Aorta (tissue), 5 donors: ENCODE measurements around the gene YJU2. TPM values are rescaled to one million over a fixed set of nuclear protein-coding genes. Genes with fewer than 3 reads are reported as not detected.

Source experiments
- ATAC-seq: fragments of 200-7000 bp; cut with Tn5 transposase; one replicate; pipeline ENCODE4 v1.9.1; 2022; ENCODE audit warnings: moderate library complexity; ENCODE audit not compliant: low FRiP score
- DNase-seq, 2 donors: peaks; one replicate each; pipeline ENCODE4 v3.0.0-alpha.2; 2020
- H3K27ac ChIP-seq, 2 donors: one replicate each; pipeline ENCODE4 v1.5.1; 2013; ENCODE audit warnings: low read length in 2 of 2, mild to moderate bottlenecking in 2 of 2, moderate library complexity in 2 of 2, control low read depth in 1 of 2, inconsistent platforms in 1 of 2, low read depth in 1 of 2
- H3K27me3 ChIP-seq, 2 donors: one replicate each; pipeline ENCODE4 v1.6.1; 2013; ENCODE audit warnings: control low read depth in 1 of 2, low read length in 1 of 2, mild to moderate bottlenecking in 1 of 2, moderate library complexity in 1 of 2; ENCODE audit not compliant: insufficient read depth in 2 of 2, control insufficient read depth in 1 of 2
- H3K36me3 ChIP-seq, 2 donors: one replicate each; pipeline ENCODE4 v1.6.1; 2013; ENCODE audit warnings: control low read depth in 1 of 2, low read length in 1 of 2, mild to moderate bottlenecking in 1 of 2; ENCODE audit not compliant: insufficient read depth in 2 of 2, control insufficient read depth in 1 of 2
- H3K4me1 ChIP-seq, 2 donors: one replicate each; pipeline ENCODE4 v1.6.1; 2013; ENCODE audit warnings: low read length in 2 of 2, control low read depth in 1 of 2, mild to moderate bottlenecking in 1 of 2, moderate library complexity in 1 of 2; ENCODE audit not compliant: insufficient read depth in 2 of 2, control insufficient read depth in 1 of 2
- H3K4me3 ChIP-seq, 2 donors: one replicate each; pipeline ENCODE4 v1.5.1; 2013; ENCODE audit warnings: low read length in 2 of 2, control low read depth in 1 of 2, mild to moderate bottlenecking in 1 of 2
- H3K9me3 ChIP-seq: one replicate; pipeline ENCODE4 v1.6.1; 2013; ENCODE audit warnings: mild to moderate bottlenecking, low read length; ENCODE audit not compliant: control insufficient read depth
- WGBS, 2 donors: extraction: QIAGEN DNeasy Blood & Tissue Kit; methylation state at CpG; one replicate each; pipeline ENCODE4 v1.1.7; 2013; 5-methylcytosine and 5-hydroxymethylcytosine counted together
- intact Hi-C, 2 donors: fragments of 100-400 bp; cut with DNase I; formaldehyde crosslinking; loops; one replicate each; pipeline versions ENCODE4 v1.14.2 to v1.15.0; 2022
- long read RNA-seq, 2 donors: library from polyadenylated mRNA; unstranded; transcript quantifications; one replicate each; pipeline ENCODE4 v2.0.0, GENCODE V29; 2020 to 2021
- polyA plus RNA-seq, 2 donors: library from polyadenylated mRNA; stranded (reverse); fragments of 200-250 nt; gene quantifications; one replicate each; pipeline ENCODE4 v1.2.3, GENCODE V29; 2013
- total RNA-seq, 2 donors: library from RNA; stranded (reverse); fragmentation: NEBNext Ultra II Directional; extraction: Animal tissue kit (Norgen Biotek cat#: 25700); gene quantifications; one replicate each; pipeline ENCODE4 v1.2.1, GENCODE V29; 2021
- donor health status: healthy with polysubstance abuse.
- donor health status: Bipolar disorder and iron deficiency.
- donor health status: DM: no; HTN: no; CAD: no.
- donor health status: DM: no; HTN: no; CAD: no.
- donor health status: DM: yes; HTN: yes; CAD: no.

The YJU2 gene
- total RNA-seq: 10 to 100 TPM; 12.5 to 15.0 TPM
- 10 to 100 TPM; 12.4 to 25.2 TPM for polyA plus RNA-seq
- long read RNA-seq, donor 1, transcript YJU2-201 (8 exons, 1,434 nt): major isoform, 78 of 92 reads
- long read RNA-seq, donor 1, partial matches to known transcripts: 6 of 92 reads
- long read RNA-seq, donor 1, other reads (novel, unspliced or antisense): 8 of 92 reads
- long read RNA-seq, donor 2, transcript YJU2-201 (8 exons, 1,434 nt): major isoform, 7 of 13 reads
- long read RNA-seq, donor 2, partial matches to known transcripts: 3 of 13 reads
- long read RNA-seq, donor 2, other reads (novel, unspliced or antisense): 3 of 13 reads

GRCh38 chr19:4246767-4247593 is at the start of gene YJU2:
YJU2 (plus strand) TSS chr19:4247080; CDS start chr19:4247147, 67 bp downstream.
- WGBS, 2 donors: 0% methylated on average over 43 to 45 of the region's 45 CpGs

GRCh38 chr19:4197228-4197624 is 49.7 kb upstream of the YJU2 start:
- no peaks in the 10 kb centered on the region for H3K9me3 ChIP-seq
- no peak overlapping the region for H3K27ac ChIP-seq
- 86 to 89% methylated on average over 5 of the region's 5 CpGs for WGBS, 2 donors
- intact Hi-C loops: no loop called here
- H3K27me3 ChIP-seq: no peaks in the 10 kb centered on the region
- DNase-seq: no peak
- no peak overlapping the region for H3K4me3 ChIP-seq
- H3K4me1 ChIP-seq: no peaks in the 10 kb centered on the region
- no peaks in the 10 kb centered on the region for H3K36me3 ChIP-seq
- no peak for ATAC-seq

More at GRCh38 chr19:4246767-4247593, at the start of gene YJU2:
- ATAC-seq: peak; percentile 98
- Histone ChIP-seq H3K36me3 (no peaks in the 10 kb centered on the region), H3K9me3 (no peaks in the 10 kb centered on the region), H3K4me1 (no peaks in the 10 kb centered on the region), H3K4me3 (peak within 1 kb of the TSS; percentile 76 to 79), H3K27ac (peak within 1 kb of the TSS; percentile 69 to 87), H3K27me3 (no peaks in the 10 kb centered on the region)
- DNase-seq: peak; percentile 98 to 100
- intact Hi-C loops: loop anchor here in 1 of 2 donors (2.0 to 5.0 kb wide), 2 partner anchors 96 to 155 kb away; partner anchors contain the start of genes CHAF1A, MPND and SH3GL1

- Histone ChIP-seq H3K9me3 (no peaks in the 10 kb centered on the region), H3K36me3 (no peaks in the 10 kb centered on the region), H3K27me3 (no peaks in the 10 kb centered on the region), H3K27ac (no peak overlapping the region), H3K4me1 (no peaks in the 10 kb centered on the region), H3K4me3 (no peak overlapping the region)
- 16 to 26% methylated on average over 38 to 70 of the region's 70 CpGs for WGBS, 2 donors
- ATAC-seq (no peak), DNase-seq (no peak)
- intact Hi-C loops: no loop called here
Observed at GRCh38 chr19:4197625-4198466, 49.0 kb upstream of the YJU2 start.

GRCh38 chr19:4198467-4199126 is 48.3 kb upstream of the YJU2 start:
- H3K27ac ChIP-seq: no peak overlapping the region
- intact Hi-C loops: no loop called here
- no peaks in the 10 kb centered on the region for H3K4me1 ChIP-seq
- no peaks in the 10 kb centered on the region for H3K9me3 ChIP-seq
- H3K4me3 ChIP-seq: no peak overlapping the region
- ATAC-seq (no peak), DNase-seq (no peak)
- 4 to 5% methylated on average over 17 to 28 of the region's 28 CpGs for WGBS, 2 donors
- no peaks in the 10 kb centered on the region for H3K36me3 ChIP-seq
- no peaks in the 10 kb centered on the region for H3K27me3 ChIP-seq

GRCh38 chr19:4199699-4200293 is 47.1 kb upstream of the YJU2 start:
- Histone ChIP-seq H3K27me3 (no peaks in the 10 kb centered on the region), H3K4me3 (no peak overlapping the region), H3K9me3 (no peaks in the 10 kb centered on the region), H3K27ac (no peak overlapping the region), H3K36me3 (no peaks in the 10 kb centered on the region), H3K4me1 (no peaks in the 10 kb centered on the region)
- ATAC-seq: peak; percentile 44
- intact Hi-C loops: loop anchor here (5.0 kb wide), 1 partner anchor 212 kb away; the partner anchor contains the start of gene EEF2 (in 2 of the 2)
- no peak for DNase-seq
- WGBS, 2 donors: 75 to 81% methylated on average over 29 to 33 of the region's 33 CpGs

GRCh38 chr19:4200940-4201542 is 45.8 kb upstream of the YJU2 start:
- WGBS, 2 donors: 55 to 83% methylated on average over 2 of the region's 2 CpGs
- intact Hi-C loops: loop anchor here (5.0 kb wide), 1 partner anchor 214 kb away; the partner anchor contains the start of gene EEF2 (in 2 of the 2)

GRCh38 chr19:4201798-4202197 is 45.1 kb upstream of the YJU2 start:
- ATAC-seq: no peak

More at GRCh38 chr19:4200940-4201542, 45.8 kb upstream of the YJU2 start:
- Histone ChIP-seq H3K9me3 (no peaks in the 10 kb centered on the region), H3K36me3 (no peaks in the 10 kb centered on the region), H3K4me3 (no peak overlapping the region), H3K27me3 (no peaks in the 10 kb centered on the region), H3K4me1 (no peaks in the 10 kb centered on the region), H3K27ac (no peak overlapping the region)
- DNase-seq: no peak
- ATAC-seq: no peak

More at GRCh38 chr19:4201798-4202197, 45.1 kb upstream of the YJU2 start:
- Histone ChIP-seq H3K4me3 (no peak overlapping the region), H3K9me3 (no peaks in the 10 kb centered on the region), H3K36me3 (no peaks in the 10 kb centered on the region), H3K27ac (no peak overlapping the region), H3K4me1 (no peaks in the 10 kb centered on the region), H3K27me3 (no peaks in the 10 kb centered on the region)
- DNase-seq: no peak
- WGBS, 2 donors: 81 to 85% methylated on average over 4 of the region's 4 CpGs
- intact Hi-C loops: loop anchor here (5.0 kb wide), 1 partner anchor 214 kb away; the partner anchor contains the start of gene EEF2 (in 2 of the 2)
